K562 (cell line): ENCODE data around the gene DOCK7. TPM values are rescaled to one million over a fixed set of nuclear protein-coding genes. Genes with fewer than 3 reads are reported as not detected.

ENCODE experiments used
- ATAC-seq: fragments of 200-7000 bp; cut with Tn5 transposase; 3 replicates; pipeline ENCODE4 v1.9.1; 2020; ENCODE audit warnings: moderate library complexity
- BruUV-seq: library from RNA; stranded (reverse); fragments of 400-500 nt; replicated peaks from 2 replicates; lab custom pipeline; 2021; lab: Mats Ljungman, UMichigan
- CTCF ChIA-PET: fragments of 300-600 bp; formaldehyde crosslinking; extraction: SDS; loops from one replicate; lab custom pipeline; 2021; ENCODE audit warnings: low intra/inter-chr PET ratio; lab: Yijun Ruan, JAX
- POLR2A ChIA-PET: fragments of 300-600, 350-650 bp; sonication (Branson Sonifier 250); formaldehyde crosslinking; extraction: SDS; loops from one replicate; lab custom pipeline; 2021; ENCODE audit warnings: antibody characterized with exemption, inconsistent platforms; lab: Yijun Ruan, JAX
- DNase-seq, 4 experiments: peaks; one replicate each; pipeline versions ENCODE4 v3.0.0 to v3.0.0-alpha.2; 2011 to 2018; ENCODE audit warnings: low spot score in 3 of 4, mixed read lengths in 3 of 4; ENCODE audit errors: extremely low read depth in 1 of 4
- FAIRE-seq: peaks from 2 replicates; lab custom pipeline; 2011; peaks lifted over from hg19 to GRCh38; lab: Jason Lieb, UNC
- H2AFZ ChIP-seq: 2 replicates; pipeline ENCODE4 v1.6.0; 2011; ENCODE audit warnings: low read depth, low read length, control low read depth, inconsistent platforms
- H3K27ac ChIP-seq: fragments of 200-600 bp; 3 replicates; pipeline ENCODE4 v1.8.0; 2011; ENCODE audit warnings: low read depth, mild to moderate bottlenecking, control low read depth, inconsistent platforms, low read length, moderate library complexity, mixed read lengths; ENCODE audit errors: extremely low read depth
- H3K27me3 ChIP-seq, 2 experiments: fragments of 300-600 bp in 1 of 2; 2 replicates in 1 of 2; 3 replicates in 1 of 2; pipeline versions ENCODE4 v1.6.0 to v1.8.0; 2011; ENCODE audit warnings: inconsistent platforms in 2 of 2, low read length in 2 of 2, mild to moderate bottlenecking in 1 of 2, mixed read lengths in 1 of 2, moderate library complexity in 1 of 2; ENCODE audit not compliant: control insufficient read depth in 2 of 2, insufficient read depth in 2 of 2
- H3K36me3 ChIP-seq: fragments of 300-600 bp; 3 replicates; pipeline ENCODE4 v1.8.0; 2011; ENCODE audit warnings: mild to moderate bottlenecking, low read length, inconsistent platforms; ENCODE audit not compliant: control insufficient read depth, insufficient read depth
- H3K4me1 ChIP-seq, 2 experiments: fragments of 200-600 bp in 1 of 2; replicated peaks in 1 of 2; 2 replicates in 1 of 2; 3 replicates in 1 of 2; pipeline versions ENCODE4 v1.5.1 to v1.8.0; 2011; ENCODE audit warnings: inconsistent platforms in 2 of 2, low read length in 2 of 2, mild to moderate bottlenecking in 1 of 2, mixed read lengths in 1 of 2, moderate library complexity in 1 of 2; ENCODE audit not compliant: control insufficient read depth in 2 of 2, insufficient read depth in 2 of 2
- H3K4me2 ChIP-seq: 2 replicates; pipeline ENCODE4 v1.6.1; 2011; ENCODE audit warnings: low read length, control low read depth, inconsistent platforms, mixed read lengths; ENCODE audit not compliant: insufficient read depth
- H3K4me3 ChIP-seq: fragments of 200-600 bp; sonication (generic), shearing (Covaris generic); 2 replicates; pipeline ENCODE4 v1.5.1; 2016; ENCODE audit warnings: control low read depth, inconsistent platforms
- H3K79me2 ChIP-seq: fragments of 200-600 bp; 3 replicates; pipeline ENCODE4 v1.8.0; 2011; ENCODE audit warnings: low read length, inconsistent platforms; ENCODE audit not compliant: control insufficient read depth, insufficient read depth
- H3K9ac ChIP-seq, 2 experiments: 2 replicates each; pipeline versions ENCODE4 v1.6.0 to v1.6.1; 2011; ENCODE audit warnings: low read depth in 2 of 2, low read length in 2 of 2, control low read depth in 1 of 2, inconsistent platforms in 1 of 2, mild to moderate bottlenecking in 1 of 2, mixed read lengths in 1 of 2; ENCODE audit not compliant: insufficient read depth in 1 of 2
- H3K9me1 ChIP-seq: one replicate; pipeline ENCODE4 v1.6.0; 2011; ENCODE audit warnings: inconsistent platforms, mild to moderate bottlenecking, low read length, moderate library complexity; ENCODE audit not compliant: control insufficient read depth, insufficient read depth
- H3K9me3 ChIP-seq: replicated peaks from 2 replicates; pipeline ENCODE4 v1.5.1; 2011; ENCODE audit warnings: low read depth, low read length, inconsistent platforms; ENCODE audit not compliant: control insufficient read depth, insufficient read depth
- H4K20me1 ChIP-seq: replicated peaks from 2 replicates; pipeline ENCODE4 v1.6.1; 2011; ENCODE audit warnings: low read length, inconsistent platforms, mixed read lengths; ENCODE audit not compliant: control insufficient read depth, insufficient read depth
- ARID4B ChIP-seq: sonication (generic); formaldehyde crosslinking; IDR thresholded peaks from 2 replicates; pipeline ENCODE4 v1.8.0; 2022; ENCODE audit warnings: mild to moderate bottlenecking, missing genetic modification reagents
- CBFB ChIP-seq: sonication (generic); formaldehyde crosslinking; IDR thresholded peaks from 2 replicates; pipeline ENCODE4 v1.4.0; 2020; ENCODE audit warnings: mild to moderate bottlenecking, missing genetic modification reagents
- CBX3 ChIP-seq, 2 experiments: IDR thresholded peaks; 1 replicate in 1 of 2; 2 replicates in 1 of 2; pipeline ENCODE4 v1.6.1; 2012; ENCODE audit warnings: inconsistent platforms in 2 of 2, low read length in 2 of 2, borderline replicate concordance in 1 of 2, control low read depth in 1 of 2
- CBX5 ChIP-seq: IDR thresholded peaks from 2 replicates; pipeline ENCODE4 v1.6.1; 2014; ENCODE audit warnings: low read depth, borderline replicate concordance
- FOXJ3 ChIP-seq: sonication (generic); formaldehyde crosslinking; IDR thresholded peaks from 2 replicates; pipeline ENCODE4 v1.4.0; 2020; ENCODE audit warnings: mild to moderate bottlenecking, missing genetic modification reagents
- GMEB1 ChIP-seq: fragments of 250-450 bp; sonication (Bioruptor Pico); IDR thresholded peaks from 2 replicates; pipeline ENCODE4 v1.4.0; 2020; ENCODE audit warnings: mild to moderate bottlenecking
- MLLT1 ChIP-seq, 2 experiments: fragments of 450-650 bp; IDR thresholded peaks; 2 replicates each; pipeline ENCODE4 v1.6.1; 2016
- PRMT5 ChIP-seq: sonication (generic); formaldehyde crosslinking; IDR thresholded peaks from 2 replicates; pipeline ENCODE4 v1.5.0; 2020; ENCODE audit warnings: missing genetic modification reagents
- SMC3 ChIP-seq: conservative IDR thresholded peaks from 2 replicates; pipeline ENCODE4 v1.6.1; 2011; ENCODE audit warnings: low read depth, low read length, improper control_type of control experiment; ENCODE audit not compliant: insufficient read depth
- STAT5B ChIP-seq: fragments of 250-450 bp; sonication (Bioruptor Pico); IDR thresholded peaks from 2 replicates; pipeline ENCODE4 v1.8.0; 2021; ENCODE audit warnings: mild to moderate bottlenecking, inconsistent platforms
- XRCC3 ChIP-seq: fragments of 450-650 bp; IDR thresholded peaks from 2 replicates; pipeline ENCODE4 v1.6.1; 2017; ENCODE audit warnings: mild to moderate bottlenecking, moderate library complexity
- WGBS: fragments of 100-300 bp; shearing (Covaris generic); methylation state at CpG from one replicate; pipeline ENCODE4 v1.1.6; 2016; ENCODE audit warnings: low coverage, mixed read lengths; ENCODE audit not compliant: insufficient coverage; ENCODE audit errors: missing lambda C conversion rate; 5-methylcytosine and 5-hydroxymethylcytosine counted together
- in situ Hi-C: fragments of 300-500 bp; cut with MboI; formaldehyde crosslinking; loops from 4 replicates; pipeline ENCODE4 v1.15.0; 2018; ENCODE audit warnings: inconsistent platforms, mixed read lengths
- intact Hi-C: fragments of 100-400 bp; cut with micrococcal nuclease; formaldehyde crosslinking; loops from 2 replicates; pipeline ENCODE4 v1.14.2; 2022
- polyA plus RNA-seq, 8 experiments: library from polyadenylated mRNA; depleted of rRNA in 4 of 8; stranded (reverse) in 5 of 8; unstranded in 3 of 8; fragments of >200 nt; fragmentation: Nextera tagmentation in 2 of 8; fragmentation: Illumina TruSeq in 1 of 8; extraction: Ambion mirVana in 2 of 8; extraction: Trizol in 1 of 8; gene quantifications; 2 replicates each; pipeline versions ENCODE4 v1.2.1 to v1.2.3, GENCODE V29; 2011 to 2014; ENCODE audit warnings: inconsistent platforms in 1 of 8, missing spikeins in 1 of 8
- total RNA-seq, 7 experiments: library from RNA; depleted of rRNA in 6 of 7; stranded (reverse); fragments of >200 nt in 6 of 7; fragmentation: Illumina TruSeq in 2 of 7; extraction: Trizol in 2 of 7; gene quantifications; 2 replicates each; pipeline versions ENCODE4 v1.2.1 to v1.2.3, GENCODE V29; 2011 to 2021; ENCODE audit warnings: low replicate concordance in 1 of 7
- TF ChIP-seq, protein P1 (sequence below): fragments of 250-450 bp; sonication (Bioruptor Pico); IDR thresholded peaks from 2 replicates; pipeline ENCODE4 v1.5.1; 2021; ENCODE audit warnings: mild to moderate bottlenecking
- TF ChIP-seq, protein P2 (sequence below): fragments of 250-450 bp; sonication (Bioruptor Pico); IDR thresholded peaks from 2 replicates; pipeline ENCODE4 v1.4.0; 2020

Gene DOCK7
- total and polyA plus RNA-seq, 9 of the 15 experiments (the other 6 are each of a cell fraction or from before 2014, with no cell fraction given): 4.9 to 35.1 (median 12.6) TPM

GRCh38 chr1:62643283-62643682, 44.9 kb downstream of the DOCK7 start:
- ChIA-PET CTCF (no interaction called here), POLR2A (interaction anchor here (1.4 kb wide), 1 partner anchor 20 kb away, joined by 3 read pairs; no protein-coding TSS in a partner anchor)
- Histone ChIP-seq H3K36me3 (no peaks in the 10 kb centered on the region), H3K4me1 (no peaks in the 10 kb centered on the region), H3K9ac (no peak overlapping the region), H2AFZ (no peak overlapping the region), H3K4me3 (no peak overlapping the region), H3K27me3 (no peaks in the 10 kb centered on the region), H3K4me2 (no peak overlapping the region), H4K20me1 (no peaks in the 10 kb centered on the region), H3K9me3 (no peaks in the 10 kb centered on the region), H3K9me1 (no peaks in the 10 kb centered on the region), H3K79me2 (no peaks in the 10 kb centered on the region), H3K27ac (no peak overlapping the region)
- 100% methylated on average over 1 of the region's 1 CpG for WGBS
- DNase-seq (no peak), ATAC-seq (no peak), FAIRE-seq (no peak)
- in situ Hi-C loops: no loop called here
- intact Hi-C loops: no loop called here
- BruUV-seq: no TSS peak
- TF ChIP-seq STAT5B (no peak), GMEB1 (CRISPR knock-in tag) (no peak), CBX5 (peak; percentile 61; the same call in 1 of the 2 replicates), XRCC3 (peak; percentile 74; the same call in 1 of the 2 replicates), SMC3 (no peak), ARID4B (CRISPR knock-in tag) (no peak), FOXJ3 (CRISPR knock-in tag) (no peak), MLLT1 (IDR thresholded peaks at IDR 0.05) (no peak), CBFB (CRISPR knock-in tag) (no peak), PRMT5 (CRISPR knock-in tag) (no peak), CBX3 (IDR thresholded peaks at IDR 0.05; ENCODE audit: borderline replicate concordance in 1 of 2, low read length in 2 of 2) (peak in 1 of 2 experiments; percentile 95; a peak in 2 of 3 replicates)
- TF ChIP-seq, protein P1, sequence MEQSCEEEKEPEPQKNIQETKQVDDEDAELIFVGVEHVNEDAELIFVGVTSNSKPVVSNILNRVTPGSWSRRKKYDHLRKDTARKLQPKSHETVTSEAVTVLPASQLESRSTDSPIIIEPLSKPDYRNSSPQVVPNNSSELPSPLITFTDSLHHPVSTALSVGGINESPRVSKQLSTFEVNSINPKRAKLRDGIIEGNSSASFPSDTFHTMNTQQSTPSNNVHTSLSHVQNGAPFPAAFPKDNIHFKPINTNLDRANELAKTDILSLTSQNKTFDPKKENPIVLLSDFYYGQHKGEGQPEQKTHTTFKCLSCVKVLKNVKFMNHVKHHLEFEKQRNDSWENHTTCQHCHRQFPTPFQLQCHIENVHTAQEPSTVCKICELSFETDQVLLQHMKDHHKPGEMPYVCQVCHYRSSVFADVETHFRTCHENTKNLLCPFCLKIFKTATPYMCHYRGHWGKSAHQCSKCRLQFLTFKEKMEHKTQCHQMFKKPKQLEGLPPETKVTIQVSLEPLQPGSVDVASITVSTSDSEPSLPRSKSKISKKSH: no peak
- TF ChIP-seq, protein P2, sequence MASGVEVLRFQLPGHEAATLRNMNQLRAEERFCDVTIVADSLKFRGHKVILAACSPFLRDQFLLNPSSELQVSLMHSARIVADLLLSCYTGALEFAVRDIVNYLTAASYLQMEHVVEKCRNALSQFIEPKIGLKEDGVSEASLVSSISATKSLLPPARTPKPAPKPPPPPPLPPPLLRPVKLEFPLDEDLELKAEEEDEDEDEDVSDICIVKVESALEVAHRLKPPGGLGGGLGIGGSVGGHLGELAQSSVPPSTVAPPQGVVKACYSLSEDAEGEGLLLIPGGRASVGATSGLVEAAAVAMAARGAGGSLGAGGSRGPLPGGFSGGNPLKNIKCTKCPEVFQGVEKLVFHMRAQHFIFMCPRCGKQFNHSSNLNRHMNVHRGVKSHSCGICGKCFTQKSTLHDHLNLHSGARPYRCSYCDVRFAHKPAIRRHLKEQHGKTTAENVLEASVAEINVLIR: no peak
